Right lobe of liver (tissue), 4 donors: ENCODE data around the gene HM13.
"Not testable (repeated sequence)": the region's sequence is repeated elsewhere in the genome, so short reads cannot be mapped to it uniquely, and the experiment has no call there.

ENCODE experiments used
- CTCF ChIP-seq, 4 donors: fragments of 200-600 bp in 3 of 4; fragments of 450-650 bp in 1 of 4; IDR thresholded peaks; one replicate each; pipeline versions ENCODE4 v1.5.1 to v1.8.0; 2016 to 2022; ENCODE audit warnings: antibody characterized with exemption in 4 of 4, mild to moderate bottlenecking in 2 of 4
- POLR2A ChIP-seq: fragments of 450-650 bp; IDR thresholded peaks from one replicate; pipeline ENCODE4 v1.6.1; 2017; ENCODE audit warnings: antibody characterized with exemption, mild to moderate bottlenecking
- donor health status: DM: no; HTN: no; CAD: no.
- donor health status: DM: no; HTN: no; CAD: no.
- donor health status: DM: no; HTN: yes; CAD: no.

GRCh38 chr20:31470946-31471345 is 43.3 kb upstream of the HM13 start:
- TF ChIP-seq CTCF (IDR thresholded peaks at IDR 0.05); POLR2A: not testable (repeated sequence)
